Breast epithelium (tissue), 4 donors: Measurements from ENCODE around the gene PSMC3IP. TPM values are rescaled to one million over a fixed set of nuclear protein-coding genes. Genes with fewer than 3 reads are reported as not detected.
A peak's percentile ranks its signal among the peaks of the same experiment; 100 is the strongest.

Source experiments
- DNase-seq, 2 donors: peaks; one replicate each; pipeline ENCODE4 v3.0.0-alpha.2; 2019; ENCODE audit warnings: low spot score in 2 of 2
- H3K27ac ChIP-seq, 2 donors: fragments of 200-600 bp; sonication (generic) in 1 of 2; one replicate each; pipeline ENCODE4 v1.5.1; 2016 to 2019; ENCODE audit warnings: mild to moderate bottlenecking in 1 of 2
- H3K27me3 ChIP-seq, 2 donors: fragments of 200-600 bp; sonication (generic) in 1 of 2; one replicate each; pipeline versions ENCODE4 v1.5.1 to v1.6.0; 2017 to 2019; ENCODE audit warnings: control low read depth in 1 of 2, mild to moderate bottlenecking in 1 of 2
- H3K36me3 ChIP-seq: fragments of 200-600 bp; one replicate; pipeline ENCODE4 v1.5.1; 2019
- H3K4me1 ChIP-seq, 2 donors: fragments of 200-600 bp; sonication (generic); one replicate each; pipeline ENCODE4 v1.5.1; 2016 to 2019; ENCODE audit warnings: control low read depth in 1 of 2
- H3K4me3 ChIP-seq, 3 donors: fragments of 200-600 bp; sonication (generic); 1 replicate in 2 of 3; 2 replicates in 1 of 3; pipeline ENCODE4 v1.5.1; 2016 to 2019; ENCODE audit warnings: mild to moderate bottlenecking in 3 of 3, moderate library complexity in 2 of 3
- H3K9me3 ChIP-seq, 2 donors: fragments of 200-600 bp; sonication (generic) in 1 of 2; one replicate each; pipeline ENCODE4 v1.5.1; 2016 to 2019; ENCODE audit warnings: control low read depth in 1 of 2
- POLR2A ChIP-seq: fragments of 450-650 bp; IDR thresholded peaks from one replicate; pipeline ENCODE4 v1.6.1; 2016; ENCODE audit warnings: antibody characterized with exemption, mild to moderate bottlenecking, moderate library complexity
- POLR2AphosphoS5 ChIP-seq, 3 donors: sonication (generic); formaldehyde crosslinking; IDR thresholded peaks; one replicate each; pipeline ENCODE4 v1.6.1; 2017; ENCODE audit warnings: antibody characterized with exemption in 3 of 3
- intact Hi-C: fragments of 100-400 bp; cut with DNase I; formaldehyde crosslinking; loops from one replicate; pipeline ENCODE4 v1.15.1; 2023; ENCODE audit warnings: low total_unique reads
- total RNA-seq, 3 donors: library from RNA; depleted of rRNA; stranded (reverse); fragments of >200 nt; gene quantifications; one replicate each; pipeline ENCODE4 v1.1.0, GENCODE V29; 2016
- TF ChIP-seq, protein P1 (sequence below), 3 donors: fragments of 450-650 bp; IDR thresholded peaks; one replicate each; pipeline ENCODE4 v1.5.1; 2016 to 2017; ENCODE audit warnings: antibody characterized with exemption in 3 of 3, mild to moderate bottlenecking in 3 of 3, moderate library complexity in 3 of 3

PSMC3IP gene
- total RNA-seq, 3 donors from 2014 or later = 3.3 to 4.2 (median 3.5) TPM

DNA sequence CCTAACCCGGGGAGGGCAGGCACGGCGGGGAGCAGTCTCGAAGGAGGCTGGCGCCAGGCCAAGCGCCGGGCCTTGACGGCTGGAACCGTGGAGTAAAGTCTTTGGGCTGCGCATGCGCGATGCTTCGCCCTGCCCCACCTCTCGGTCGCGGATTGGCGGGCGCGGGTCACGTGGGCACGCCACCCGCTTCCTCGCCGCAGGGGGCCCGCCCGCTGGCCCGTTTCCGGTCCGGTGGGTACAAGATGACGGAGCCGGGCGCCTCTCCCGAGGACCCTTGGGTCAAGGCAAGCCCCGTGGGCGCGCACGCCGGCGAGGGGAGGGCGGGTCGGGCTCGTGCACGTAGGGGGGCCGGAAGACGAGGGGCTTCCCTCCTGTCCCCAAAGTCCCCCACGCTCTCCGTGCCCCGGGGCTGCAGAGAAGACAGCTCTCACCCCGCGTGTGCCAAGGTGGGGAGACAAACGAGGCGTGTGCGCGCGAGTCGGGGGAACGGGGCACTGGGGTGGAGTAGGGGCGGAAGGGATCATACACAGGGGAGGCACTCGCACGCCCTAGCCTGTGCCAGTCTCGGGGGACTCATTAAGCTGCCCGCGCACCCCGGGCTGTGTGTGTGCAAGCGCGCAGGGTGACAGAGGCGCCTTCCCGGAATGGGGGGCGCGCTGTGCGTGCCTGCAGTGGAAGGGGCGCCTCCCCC lies 10.5 kb downstream of the PSMC3IP start, which contains the start of gene MLX:
Gene MLX, plus strand, starts transcription at position 218 of the 691 bp plus-strand sequence. Its CDS starts 25 bp downstream, at position 243.
- intact Hi-C loops = no loop called here
- Histone ChIP-seq H3K27ac (peak within 1 kb of the TSS; percentile 86 to 95), H3K4me1 (peaks cover 15 to 27% of the 10 kb centered on the region in 2 donors), H3K9me3 (no peaks in the 10 kb centered on the region), H3K27me3 (no peaks in the 10 kb centered on the region), H3K36me3 (peaks cover 5% of the 10 kb centered on the region), H3K4me3 (peak within 1 kb of the TSS; percentile 78 to 92 (median 80))
- DNase-seq = peak; percentile 85 to 94
- peak; percentile 8 to 87 (median 66) for TF ChIP-seq POLR2AphosphoS5 (IDR thresholded peaks at IDR 0.05)
- TF ChIP-seq, protein P1, sequence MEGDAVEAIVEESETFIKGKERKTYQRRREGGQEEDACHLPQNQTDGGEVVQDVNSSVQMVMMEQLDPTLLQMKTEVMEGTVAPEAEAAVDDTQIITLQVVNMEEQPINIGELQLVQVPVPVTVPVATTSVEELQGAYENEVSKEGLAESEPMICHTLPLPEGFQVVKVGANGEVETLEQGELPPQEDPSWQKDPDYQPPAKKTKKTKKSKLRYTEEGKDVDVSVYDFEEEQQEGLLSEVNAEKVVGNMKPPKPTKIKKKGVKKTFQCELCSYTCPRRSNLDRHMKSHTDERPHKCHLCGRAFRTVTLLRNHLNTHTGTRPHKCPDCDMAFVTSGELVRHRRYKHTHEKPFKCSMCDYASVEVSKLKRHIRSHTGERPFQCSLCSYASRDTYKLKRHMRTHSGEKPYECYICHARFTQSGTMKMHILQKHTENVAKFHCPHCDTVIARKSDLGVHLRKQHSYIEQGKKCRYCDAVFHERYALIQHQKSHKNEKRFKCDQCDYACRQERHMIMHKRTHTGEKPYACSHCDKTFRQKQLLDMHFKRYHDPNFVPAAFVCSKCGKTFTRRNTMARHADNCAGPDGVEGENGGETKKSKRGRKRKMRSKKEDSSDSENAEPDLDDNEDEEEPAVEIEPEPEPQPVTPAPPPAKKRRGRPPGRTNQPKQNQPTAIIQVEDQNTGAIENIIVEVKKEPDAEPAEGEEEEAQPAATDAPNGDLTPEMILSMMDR (IDR thresholded peaks at IDR 0.05) = no peak
- TF ChIP-seq POLR2A = peak; percentile 40

DNA sequence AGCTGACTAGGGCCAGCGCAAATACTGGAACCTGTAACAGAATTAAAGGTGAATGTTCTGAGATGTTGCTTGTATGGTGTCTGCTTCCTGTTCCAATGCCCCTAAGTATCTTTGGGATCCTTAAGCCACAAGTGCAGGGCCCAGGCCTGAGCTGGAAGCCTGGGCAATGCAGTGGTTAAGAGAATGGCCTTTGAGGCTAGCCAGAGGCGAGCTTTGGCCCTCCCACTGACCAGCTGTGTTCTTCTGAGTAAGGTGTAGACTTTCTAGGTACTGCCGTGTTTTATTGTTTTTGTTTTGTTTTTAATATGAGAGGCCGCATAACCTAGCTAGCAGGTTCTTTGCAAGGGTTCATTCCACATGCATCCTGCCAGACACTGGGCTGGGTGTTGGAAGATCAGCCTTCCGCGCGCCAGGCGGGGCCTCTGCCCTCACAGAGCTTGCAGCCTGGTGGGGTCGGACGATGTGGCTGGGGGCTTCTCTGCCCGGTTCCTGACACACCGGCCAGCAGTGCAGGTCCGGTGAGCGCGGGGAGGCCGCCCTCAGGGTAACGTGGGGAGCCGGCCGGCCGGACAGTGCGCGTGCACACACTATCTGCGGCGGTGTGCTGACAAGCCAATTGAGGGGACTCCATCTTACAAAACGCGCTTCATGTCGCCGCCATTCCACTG lies 11.2 kb downstream of the PSMC3IP start:
- Histone ChIP-seq H3K27me3 (no peaks in the 10 kb centered on the region), H3K36me3 (peaks cover 5% of the 10 kb centered on the region), H3K27ac (peak overlapping the region; percentile 86 to 95), H3K9me3 (no peaks in the 10 kb centered on the region), H3K4me3 (peak overlapping the region; percentile 78 to 92 (median 80)), H3K4me1 (peaks cover 15 to 27% of the 10 kb centered on the region in 2 donors)
- peak in 1 of 3 donors; percentile 53 for TF ChIP-seq POLR2AphosphoS5 (IDR thresholded peaks at IDR 0.05)
- no peak for TF ChIP-seq POLR2A
- no peak for DNase-seq
- intact Hi-C loops = no loop called here

DNA sequence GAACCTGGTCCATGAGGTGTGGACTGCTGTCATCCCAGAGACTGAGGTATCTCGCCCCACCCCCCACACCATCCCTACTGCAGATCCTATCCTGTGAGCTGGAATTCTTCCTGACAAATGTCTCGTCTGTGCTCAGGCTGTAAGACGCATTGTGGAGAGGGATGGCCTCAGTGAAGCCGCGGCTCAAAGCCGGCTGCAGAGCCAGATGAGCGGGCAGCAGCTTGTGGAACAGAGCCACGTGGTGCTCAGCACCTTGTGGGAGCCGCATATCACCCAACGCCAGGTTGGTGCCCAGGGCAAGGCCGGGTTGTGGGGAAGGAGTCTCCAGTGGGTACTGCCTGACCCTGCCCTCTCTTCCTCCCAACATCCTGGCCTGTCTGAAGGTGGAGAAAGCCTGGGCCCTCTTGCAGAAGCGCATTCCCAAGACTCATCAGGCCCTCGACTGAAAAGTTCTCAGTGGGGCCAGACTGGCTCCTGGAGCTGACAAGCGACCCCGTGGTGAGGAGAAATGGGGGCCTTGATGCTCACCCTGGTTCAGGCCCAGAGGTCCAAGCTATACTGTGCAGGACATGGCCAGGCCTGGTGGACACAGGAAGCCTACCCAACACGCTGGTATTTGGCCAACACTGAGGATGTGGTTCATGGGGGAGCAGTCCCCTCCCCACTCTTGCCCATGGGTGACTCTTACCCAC lies 11.9 kb downstream of the PSMC3IP start:
- no peak for DNase-seq

DNA sequence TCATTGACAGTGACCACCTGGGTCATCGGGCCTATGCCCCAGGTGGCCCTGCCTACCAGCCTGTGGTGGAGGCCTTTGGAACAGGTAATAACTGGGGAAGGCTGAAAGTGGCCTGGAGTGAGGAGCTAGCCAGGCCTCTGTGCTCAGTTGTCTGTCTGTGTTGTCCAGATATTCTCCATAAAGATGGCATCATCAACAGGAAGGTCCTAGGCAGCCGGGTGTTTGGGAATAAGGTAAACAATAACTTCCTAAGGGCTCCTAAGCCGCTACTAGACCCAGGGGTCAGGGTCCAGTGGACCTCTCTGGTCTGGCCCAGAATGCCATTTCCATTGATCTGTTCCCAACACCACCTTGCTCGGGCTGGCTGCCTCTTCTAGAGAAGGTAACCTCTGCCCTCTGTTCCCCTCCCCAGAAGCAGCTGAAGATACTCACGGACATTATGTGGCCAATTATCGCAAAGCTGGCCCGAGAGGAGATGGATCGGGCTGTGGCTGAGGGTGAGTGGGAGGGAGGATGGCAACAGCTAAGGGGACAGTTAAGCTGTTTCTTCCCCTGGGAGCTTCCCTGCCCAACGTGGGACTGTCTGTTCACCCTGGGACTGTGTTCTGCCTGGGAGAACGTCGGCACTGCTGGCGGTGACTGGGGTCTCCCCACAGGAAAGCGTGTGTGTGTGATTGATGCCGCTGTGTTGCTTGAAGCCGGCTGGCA lies 12.6 kb downstream of the PSMC3IP start:
- peaks cover 5% of the 10 kb centered on the region for H3K36me3 ChIP-seq
- intact Hi-C loops = no loop called here
- DNase-seq = no peak
- H3K9me3 ChIP-seq = no peaks in the 10 kb centered on the region
- peaks cover 15 to 27% of the 10 kb centered on the region in 2 donors for H3K4me1 ChIP-seq
- TF ChIP-seq POLR2A = no peak
- TF ChIP-seq, protein P1 (IDR thresholded peaks at IDR 0.05) = no peak
- TF ChIP-seq POLR2AphosphoS5 (IDR thresholded peaks at IDR 0.05) = no peak
- H3K27ac ChIP-seq = peak overlapping the region; percentile 86 to 95
- H3K4me3 ChIP-seq = no peak overlapping the region
- H3K27me3 ChIP-seq = no peaks in the 10 kb centered on the region

More for the DNA sequence above, 11.9 kb downstream of the PSMC3IP start:
- intact Hi-C loops = no loop called here
- TF ChIP-seq POLR2AphosphoS5 (IDR thresholded peaks at IDR 0.05) (no peak), POLR2A (no peak)
- TF ChIP-seq, protein P1 (IDR thresholded peaks at IDR 0.05) = no peak
- H3K27ac ChIP-seq = peak overlapping the region; percentile 86 to 95
- H3K9me3 ChIP-seq = no peaks in the 10 kb centered on the region
- H3K36me3 ChIP-seq = peaks cover 5% of the 10 kb centered on the region
- H3K4me1 ChIP-seq = peaks cover 15 to 27% of the 10 kb centered on the region in 2 donors
- H3K4me3 ChIP-seq = no peak overlapping the region
- H3K27me3 ChIP-seq = no peaks in the 10 kb centered on the region

DNA sequence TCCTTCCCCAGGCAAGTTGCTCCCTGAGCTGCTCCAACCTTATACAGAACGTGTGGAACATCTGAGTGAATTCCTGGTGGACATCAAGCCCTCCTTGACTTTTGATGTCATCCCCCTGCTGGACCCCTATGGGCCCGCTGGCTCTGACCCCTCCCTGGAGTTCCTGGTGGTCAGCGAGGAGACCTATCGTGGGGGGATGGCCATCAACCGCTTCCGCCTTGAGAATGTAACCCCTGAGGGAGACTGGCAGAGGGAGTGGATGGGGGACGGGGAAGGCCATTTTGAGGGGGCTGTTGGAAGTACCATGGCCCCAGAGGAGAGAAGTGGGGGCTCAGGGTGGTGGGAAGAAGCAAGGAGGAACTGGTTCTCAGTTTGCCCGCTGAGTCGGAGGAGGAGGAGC lies 13.6 kb downstream of the PSMC3IP start:
- H3K9me3 ChIP-seq = no peaks in the 10 kb centered on the region
- no peak for DNase-seq
- intact Hi-C loops = no loop called here
- TF ChIP-seq POLR2A (no peak), POLR2AphosphoS5 (IDR thresholded peaks at IDR 0.05) (no peak)
- TF ChIP-seq, protein P1 (IDR thresholded peaks at IDR 0.05) = no peak
- H3K27me3 ChIP-seq = no peaks in the 10 kb centered on the region
- H3K4me1 ChIP-seq = peaks cover 15 to 27% of the 10 kb centered on the region in 2 donors
- H3K36me3 ChIP-seq = peaks cover under 1% of the 10 kb centered on the region
- H3K4me3 ChIP-seq = peak overlapping the region in 2 of 3 donors; percentile 88
- peak overlapping the region; percentile 86 to 95 for H3K27ac ChIP-seq
